HG03103 (cell line): ENCODE data around the gene HOXC4.

Source experiments
- ATAC-seq: cut with Tn5 transposase; IDR thresholded peaks from one replicate; pipeline ENCODE4 v1.9.1; 2021; ENCODE audit warnings: low read depth; ENCODE audit not compliant: unreplicated experiment

HOXC4 gene

GRCh38 chr12:54015018-54015931, 38.4 kb upstream of the HOXC4 start:
- ATAC-seq: no peak

- no peak for ATAC-seq
Measured at GRCh38 chr12:54016051-54016450, 37.6 kb upstream of the HOXC4 start.

GRCh38 chr12:54016478-54016964, 37.1 kb upstream of the HOXC4 start:
- ATAC-seq: no peak

GRCh38 chr12:54017027-54017788, 36.4 kb upstream of the HOXC4 start:
- peak; percentile 15 for ATAC-seq

- peak; percentile 57 for ATAC-seq
Measured at GRCh38 chr12:54017878-54018467, 35.7 kb upstream of the HOXC4 start.

GRCh38 chr12:54018468-54018984, 35.1 kb upstream of the HOXC4 start:
- no peak for ATAC-seq

- no peak for ATAC-seq
Measured at GRCh38 chr12:54019091-54019811, 34.4 kb upstream of the HOXC4 start.

GRCh38 chr12:54019924-54020590, 33.6 kb upstream of the HOXC4 start:
- ATAC-seq: no peak

GRCh38 chr12:54020591-54021405, 32.8 kb upstream of the HOXC4 start:
- ATAC-seq: no peak

GRCh38 chr12:54021432-54022013, 32.1 kb upstream of the HOXC4 start:
- no peak for ATAC-seq

GRCh38 chr12:54022960-54023884, 30.4 kb upstream of the HOXC4 start:
- ATAC-seq: no peak

GRCh38 chr12:54024127-54024526, 29.5 kb upstream of the HOXC4 start:
- no peak for ATAC-seq

- no peak for ATAC-seq
Measured at GRCh38 chr12:54024581-54025305, 28.9 kb upstream of the HOXC4 start.

- ATAC-seq: no peak
Measured at GRCh38 chr12:54025499-54026405, 27.9 kb upstream of the HOXC4 start.

GRCh38 chr12:54026640-54027441, 26.8 kb upstream of the HOXC4 start:
- no peak for ATAC-seq
